SK-N-SH treated with all-trans-retinoic acid at 6 μM for 48 hours (cell line): ENCODE measurements around the gene DHX40.
"Not testable (repeated sequence)": the region's sequence is repeated elsewhere in the genome, so short reads cannot be mapped to it uniquely, and the experiment has no call there.

Experiments used
- ATAC-seq: fragments of 200-7000 bp; cut with Tn5 transposase; 3 replicates; pipeline ENCODE4 v1.9.1; 2020; ENCODE audit warnings: mild to moderate bottlenecking, moderate library complexity
- ARNTL ChIP-seq: fragments of 450-650 bp; formaldehyde crosslinking; IDR thresholded peaks from 2 replicates; pipeline ENCODE4 v1.5.0; 2020; ENCODE audit warnings: low read depth, mild to moderate bottlenecking, moderate library complexity, borderline replicate concordance
- BACH2 ChIP-seq: fragments of 250-450 bp; sonication (Bioruptor Pico); IDR thresholded peaks from 2 replicates; pipeline ENCODE4 v1.9.0; 2021; ENCODE audit warnings: mild to moderate bottlenecking, borderline replicate concordance
- CSDC2 ChIP-seq: fragments of 250-450 bp; sonication (Bioruptor Pico); IDR thresholded peaks from 2 replicates; pipeline ENCODE4 v1.5.0; 2020; ENCODE audit warnings: mild to moderate bottlenecking, moderate library complexity
- GLIS3 ChIP-seq: fragments of 250-450 bp; sonication (Bioruptor Pico); IDR thresholded peaks from 2 replicates; pipeline ENCODE4 v1.5.0; 2020; ENCODE audit warnings: mild to moderate bottlenecking, moderate library complexity
- ISL1 ChIP-seq: fragments of 250-450 bp; sonication (Bioruptor Pico); IDR thresholded peaks from 2 replicates; pipeline ENCODE4 v2.1.2; 2022; ENCODE audit warnings: mild to moderate bottlenecking, moderate library complexity
- OSR1 ChIP-seq: fragments of 250-450 bp; sonication (Bioruptor Pico); IDR thresholded peaks from 2 replicates; pipeline ENCODE4 v1.8.0; 2022; ENCODE audit warnings: moderate library complexity, mild to moderate bottlenecking, inconsistent platforms
- PPARA ChIP-seq: fragments of 250-450 bp; sonication (Bioruptor Pico); IDR thresholded peaks from 2 replicates; pipeline ENCODE4 v1.5.0; 2020; ENCODE audit warnings: mild to moderate bottlenecking, borderline replicate concordance
- RARB ChIP-seq: fragments of 250-450 bp; sonication (Bioruptor Pico); IDR thresholded peaks from 2 replicates; pipeline ENCODE4 v1.8.0; 2021; ENCODE audit warnings: mild to moderate bottlenecking, moderate library complexity
- SNAI2 ChIP-seq: fragments of 250-450 bp; sonication (Bioruptor Pico); IDR thresholded peaks from 2 replicates; pipeline ENCODE4 v1.5.0; 2020; ENCODE audit warnings: mild to moderate bottlenecking, moderate library complexity
- TCF4 ChIP-seq: fragments of 250-450 bp; sonication (Bioruptor Pico); IDR thresholded peaks from 2 replicates; pipeline ENCODE4 v1.8.0; 2021; ENCODE audit warnings: mild to moderate bottlenecking, moderate library complexity, borderline replicate concordance
- TOX ChIP-seq: fragments of 250-450 bp; sonication (Bioruptor Pico); IDR thresholded peaks from 2 replicates; pipeline ENCODE4 v1.8.0; 2021; ENCODE audit warnings: mild to moderate bottlenecking, moderate library complexity, borderline replicate concordance
- ZC3H10 ChIP-seq: fragments of 250-450 bp; sonication (Bioruptor Pico); IDR thresholded peaks from 2 replicates; pipeline ENCODE4 v1.5.1; 2021; ENCODE audit warnings: mild to moderate bottlenecking, moderate library complexity
- ZFP3 ChIP-seq: fragments of 250-450 bp; sonication (Bioruptor Pico); IDR thresholded peaks from 2 replicates; pipeline ENCODE4 v1.5.0; 2020; ENCODE audit warnings: mild to moderate bottlenecking, moderate library complexity
- ZFP30 ChIP-seq: fragments of 450-650 bp; formaldehyde crosslinking; IDR thresholded peaks from 2 replicates; pipeline ENCODE4 v1.5.0; 2022; ENCODE audit warnings: mild to moderate bottlenecking, moderate library complexity
- ZNF565 ChIP-seq: fragments of 450-650 bp; formaldehyde crosslinking; conservative IDR thresholded peaks from 2 replicates; pipeline ENCODE4 v1.5.0; 2020; ENCODE audit warnings: low read depth, mild to moderate bottlenecking, moderate library complexity
- ZNF8 ChIP-seq: fragments of 450-650 bp; formaldehyde crosslinking; IDR thresholded peaks from 2 replicates; pipeline ENCODE4 v1.5.0; 2020; ENCODE audit warnings: mild to moderate bottlenecking, moderate library complexity
- TF ChIP-seq, protein P1 (sequence below): fragments of 250-450 bp; sonication (Bioruptor Pico); IDR thresholded peaks from 2 replicates; pipeline ENCODE4 v1.5.0; 2020; ENCODE audit warnings: mild to moderate bottlenecking, moderate library complexity
- TF ChIP-seq, protein P2 (sequence below): fragments of 250-450 bp; sonication (Bioruptor Pico); IDR thresholded peaks from 2 replicates; pipeline ENCODE4 v1.5.1; 2020; ENCODE audit warnings: low read depth, mild to moderate bottlenecking, moderate library complexity
- TF ChIP-seq, protein P3 (sequence below): fragments of 250-450 bp; sonication (Bioruptor Pico); IDR thresholded peaks from 2 replicates; pipeline ENCODE4 v1.8.0; 2020; ENCODE audit warnings: mild to moderate bottlenecking, moderate library complexity, borderline replicate concordance
- TF ChIP-seq, protein P4 (sequence below): fragments of 250-450 bp; sonication (Bioruptor Pico); IDR thresholded peaks from 2 replicates; pipeline ENCODE4 v1.5.1; 2021; ENCODE audit warnings: mild to moderate bottlenecking, moderate library complexity

DHX40 gene

DNA sequence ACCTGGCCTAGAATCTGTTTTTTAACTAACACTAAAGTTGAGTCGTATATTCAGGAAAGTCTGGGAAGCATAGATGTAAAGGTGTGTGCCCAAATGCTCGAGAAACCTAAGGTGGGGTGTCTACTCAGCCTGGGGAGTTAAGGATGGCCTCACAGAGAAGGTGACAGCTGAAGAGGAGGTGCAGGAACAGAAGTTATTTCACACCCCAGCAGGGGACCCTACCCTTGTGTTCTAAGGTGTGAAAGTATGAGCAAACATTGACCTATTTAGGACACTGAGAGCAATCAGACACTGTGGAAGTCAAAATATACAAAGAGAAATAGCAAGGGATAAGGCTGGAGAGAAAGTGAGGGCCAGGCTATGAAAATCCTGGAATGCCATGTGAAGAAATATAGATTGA lies 49.0 kb upstream of the DHX40 start:
- no peak for TF ChIP-seq ZNF8 (CRISPR knock-in tag)
- TF ChIP-seq TOX (CRISPR knock-in tag): no peak
- TF ChIP-seq, protein P1, sequence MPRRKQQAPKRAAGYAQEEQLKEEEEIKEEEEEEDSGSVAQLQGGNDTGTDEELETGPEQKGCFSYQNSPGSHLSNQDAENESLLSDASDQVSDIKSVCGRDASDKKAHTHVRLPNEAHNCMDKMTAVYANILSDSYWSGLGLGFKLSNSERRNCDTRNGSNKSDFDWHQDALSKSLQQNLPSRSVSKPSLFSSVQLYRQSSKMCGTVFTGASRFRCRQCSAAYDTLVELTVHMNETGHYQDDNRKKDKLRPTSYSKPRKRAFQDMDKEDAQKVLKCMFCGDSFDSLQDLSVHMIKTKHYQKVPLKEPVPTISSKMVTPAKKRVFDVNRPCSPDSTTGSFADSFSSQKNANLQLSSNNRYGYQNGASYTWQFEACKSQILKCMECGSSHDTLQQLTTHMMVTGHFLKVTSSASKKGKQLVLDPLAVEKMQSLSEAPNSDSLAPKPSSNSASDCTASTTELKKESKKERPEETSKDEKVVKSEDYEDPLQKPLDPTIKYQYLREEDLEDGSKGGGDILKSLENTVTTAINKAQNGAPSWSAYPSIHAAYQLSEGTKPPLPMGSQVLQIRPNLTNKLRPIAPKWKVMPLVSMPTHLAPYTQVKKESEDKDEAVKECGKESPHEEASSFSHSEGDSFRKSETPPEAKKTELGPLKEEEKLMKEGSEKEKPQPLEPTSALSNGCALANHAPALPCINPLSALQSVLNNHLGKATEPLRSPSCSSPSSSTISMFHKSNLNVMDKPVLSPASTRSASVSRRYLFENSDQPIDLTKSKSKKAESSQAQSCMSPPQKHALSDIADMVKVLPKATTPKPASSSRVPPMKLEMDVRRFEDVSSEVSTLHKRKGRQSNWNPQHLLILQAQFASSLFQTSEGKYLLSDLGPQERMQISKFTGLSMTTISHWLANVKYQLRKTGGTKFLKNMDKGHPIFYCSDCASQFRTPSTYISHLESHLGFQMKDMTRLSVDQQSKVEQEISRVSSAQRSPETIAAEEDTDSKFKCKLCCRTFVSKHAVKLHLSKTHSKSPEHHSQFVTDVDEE: no peak
- TF ChIP-seq OSR1: no peak
- no peak for TF ChIP-seq ZC3H10
- ATAC-seq: no peak

DNA sequence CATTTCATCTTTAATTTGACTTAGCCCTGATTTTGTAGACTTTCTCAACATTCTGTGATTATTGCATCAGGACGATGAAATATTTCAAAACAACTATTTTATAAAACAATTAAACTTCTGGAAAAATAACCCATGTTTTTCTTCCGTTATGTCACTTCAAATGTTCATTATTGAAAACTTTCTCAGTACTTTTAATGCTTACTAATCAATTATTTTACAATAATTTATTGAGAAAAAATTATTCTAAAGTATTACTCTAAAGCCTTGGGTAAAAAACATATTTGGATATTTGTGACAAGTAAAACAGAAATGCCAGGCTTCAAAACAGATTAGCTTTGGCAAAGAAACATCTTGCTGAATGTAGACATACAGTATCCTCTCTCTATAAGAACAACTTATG lies 46.3 kb upstream of the DHX40 start:
- no peak for ATAC-seq
- TF ChIP-seq, protein P2, sequence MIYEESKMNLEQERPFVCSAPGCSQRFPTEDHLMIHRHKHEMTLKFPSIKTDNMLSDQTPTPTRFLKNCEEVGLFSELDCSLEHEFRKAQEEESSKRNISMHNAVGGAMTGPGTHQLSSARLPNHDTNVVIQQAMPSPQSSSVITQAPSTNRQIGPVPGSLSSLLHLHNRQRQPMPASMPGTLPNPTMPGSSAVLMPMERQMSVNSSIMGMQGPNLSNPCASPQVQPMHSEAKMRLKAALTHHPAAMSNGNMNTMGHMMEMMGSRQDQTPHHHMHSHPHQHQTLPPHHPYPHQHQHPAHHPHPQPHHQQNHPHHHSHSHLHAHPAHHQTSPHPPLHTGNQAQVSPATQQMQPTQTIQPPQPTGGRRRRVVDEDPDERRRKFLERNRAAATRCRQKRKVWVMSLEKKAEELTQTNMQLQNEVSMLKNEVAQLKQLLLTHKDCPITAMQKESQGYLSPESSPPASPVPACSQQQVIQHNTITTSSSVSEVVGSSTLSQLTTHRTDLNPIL (CRISPR knock-in tag): no peak
- TF ChIP-seq, protein P3, sequence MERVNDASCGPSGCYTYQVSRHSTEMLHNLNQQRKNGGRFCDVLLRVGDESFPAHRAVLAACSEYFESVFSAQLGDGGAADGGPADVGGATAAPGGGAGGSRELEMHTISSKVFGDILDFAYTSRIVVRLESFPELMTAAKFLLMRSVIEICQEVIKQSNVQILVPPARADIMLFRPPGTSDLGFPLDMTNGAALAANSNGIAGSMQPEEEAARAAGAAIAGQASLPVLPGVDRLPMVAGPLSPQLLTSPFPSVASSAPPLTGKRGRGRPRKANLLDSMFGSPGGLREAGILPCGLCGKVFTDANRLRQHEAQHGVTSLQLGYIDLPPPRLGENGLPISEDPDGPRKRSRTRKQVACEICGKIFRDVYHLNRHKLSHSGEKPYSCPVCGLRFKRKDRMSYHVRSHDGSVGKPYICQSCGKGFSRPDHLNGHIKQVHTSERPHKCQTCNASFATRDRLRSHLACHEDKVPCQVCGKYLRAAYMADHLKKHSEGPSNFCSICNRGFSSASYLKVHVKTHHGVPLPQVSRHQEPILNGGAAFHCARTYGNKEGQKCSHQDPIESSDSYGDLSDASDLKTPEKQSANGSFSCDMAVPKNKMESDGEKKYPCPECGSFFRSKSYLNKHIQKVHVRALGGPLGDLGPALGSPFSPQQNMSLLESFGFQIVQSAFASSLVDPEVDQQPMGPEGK (CRISPR knock-in tag): no peak
- no peak for TF ChIP-seq ZNF565 (CRISPR knock-in tag)
- TF ChIP-seq PPARA (CRISPR knock-in tag): no peak
- TF ChIP-seq, all 23 proteins: peak for 0

DNA sequence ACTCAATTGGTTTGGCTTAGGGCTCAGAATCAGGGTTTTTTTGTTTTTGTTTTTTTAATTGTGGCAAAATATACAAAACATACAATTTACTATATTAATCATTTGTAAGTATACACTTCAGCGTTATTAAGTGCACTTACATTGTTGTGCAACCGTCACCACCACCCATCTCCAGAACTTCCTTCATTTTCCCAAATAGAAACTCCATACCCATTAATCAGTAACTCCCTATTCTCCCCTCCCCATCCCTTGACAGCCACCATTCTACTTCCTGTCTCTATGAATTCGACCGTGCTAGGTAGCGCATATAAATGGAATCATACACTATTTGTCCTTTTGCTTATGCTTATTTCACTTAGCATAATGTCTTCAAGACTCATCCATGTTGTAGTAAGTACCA lies 45.2 kb upstream of the DHX40 start:
- TF ChIP-seq ZC3H10 (no peak), GLIS3 (CRISPR knock-in tag) (no peak), ZFP30 (no peak), ISL1 (CRISPR knock-in tag) (no peak), ARNTL (no peak), ZFP3 (CRISPR knock-in tag) (no peak), ZNF8 (CRISPR knock-in tag) (no peak)
- ATAC-seq: no peak

DNA sequence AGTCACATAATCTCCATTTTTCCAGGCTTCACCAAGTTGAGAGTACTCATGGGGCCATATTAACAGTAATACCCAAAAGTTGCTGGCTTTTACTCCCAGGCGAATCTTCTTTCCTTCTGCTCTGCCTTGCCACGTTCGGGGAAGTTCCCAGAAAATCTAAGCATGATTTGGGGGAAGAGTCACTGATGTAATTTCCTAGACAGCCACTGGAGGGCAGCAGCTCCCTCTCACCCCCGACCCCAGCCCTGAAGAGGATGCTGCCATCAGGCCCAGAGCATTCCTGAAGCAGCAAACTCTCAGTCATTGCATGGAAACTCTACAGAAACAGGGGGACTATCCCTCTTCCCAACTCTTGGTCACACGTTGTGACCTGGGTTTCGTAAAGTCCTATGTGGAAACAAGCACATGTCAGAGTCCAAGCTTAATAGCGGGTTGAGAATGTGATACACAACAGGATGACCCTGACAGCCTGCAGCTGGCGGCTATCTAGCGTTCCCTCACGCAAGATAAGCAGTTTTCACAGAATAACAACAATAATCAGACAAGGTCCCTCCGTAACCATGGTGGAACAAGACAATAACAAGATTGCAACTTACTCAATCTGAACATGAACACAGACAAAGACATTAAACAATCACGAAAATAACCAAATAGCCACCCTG lies 43.8 kb upstream of the DHX40 start:
- ATAC-seq: peak; percentile 97
- TF ChIP-seq ZNF8 (CRISPR knock-in tag) (no peak), CSDC2 (CRISPR knock-in tag) (no peak), TOX (CRISPR knock-in tag) (no peak), ZFP3 (CRISPR knock-in tag) (no peak), SNAI2 (no peak), TCF4 (no peak), RARB (no peak), ISL1 (CRISPR knock-in tag) (no peak), BACH2 (CRISPR knock-in tag) (no peak)
- TF ChIP-seq, protein P4, sequence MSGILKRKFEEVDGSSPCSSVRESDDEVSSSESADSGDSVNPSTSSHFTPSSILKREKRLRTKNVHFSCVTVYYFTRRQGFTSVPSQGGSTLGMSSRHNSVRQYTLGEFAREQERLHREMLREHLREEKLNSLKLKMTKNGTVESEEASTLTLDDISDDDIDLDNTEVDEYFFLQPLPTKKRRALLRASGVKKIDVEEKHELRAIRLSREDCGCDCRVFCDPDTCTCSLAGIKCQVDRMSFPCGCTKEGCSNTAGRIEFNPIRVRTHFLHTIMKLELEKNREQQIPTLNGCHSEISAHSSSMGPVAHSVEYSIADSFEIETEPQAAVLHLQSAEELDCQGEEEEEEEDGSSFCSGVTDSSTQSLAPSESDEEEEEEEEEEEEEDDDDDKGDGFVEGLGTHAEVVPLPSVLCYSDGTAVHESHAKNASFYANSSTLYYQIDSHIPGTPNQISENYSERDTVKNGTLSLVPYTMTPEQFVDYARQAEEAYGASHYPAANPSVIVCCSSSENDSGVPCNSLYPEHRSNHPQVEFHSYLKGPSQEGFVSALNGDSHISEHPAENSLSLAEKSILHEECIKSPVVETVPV (CRISPR knock-in tag): no peak
- TF ChIP-seq, protein P3 (CRISPR knock-in tag): no peak

DNA sequence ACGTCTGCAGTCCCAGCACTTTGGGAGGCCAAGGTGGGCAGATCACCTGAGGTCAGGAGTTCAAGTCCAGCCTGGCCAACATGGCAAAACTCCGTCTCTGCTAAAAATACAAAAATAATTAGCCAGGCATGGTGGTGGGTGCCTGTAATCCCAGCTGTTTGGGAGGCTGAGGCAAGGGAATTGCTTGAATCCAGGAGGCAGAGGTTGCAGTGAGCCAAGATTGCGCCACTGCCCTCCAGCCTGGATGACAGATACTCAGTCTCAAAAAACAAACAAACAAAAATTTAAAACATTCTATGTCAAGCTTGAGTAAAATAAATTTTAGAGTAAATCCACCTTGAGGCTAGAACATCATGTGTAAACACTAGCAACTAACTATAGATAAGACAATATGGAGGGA lies 40.5 kb upstream of the DHX40 start:
- ATAC-seq: not testable (repeated sequence)
